DOHH2 (cell line): ENCODE data around the gene SYNGR4.

ENCODE experiments used
- H3F3A ChIP-seq: fragments of 200-600 bp; sonication (generic), shearing (Covaris generic); 2 replicates; pipeline ENCODE4 v1.6.0; 2016; ENCODE audit warnings: antibody characterized with exemption, mild to moderate bottlenecking; ENCODE audit not compliant: control insufficient read depth, insufficient read depth
- H3K27ac ChIP-seq: fragments of 200-600 bp; sonication (generic); 2 replicates; pipeline ENCODE4 v1.5.1; 2014; ENCODE audit warnings: low read depth, mild to moderate bottlenecking, low read length, moderate library complexity
- H3K27me3 ChIP-seq: fragments of 200-600 bp; sonication (generic); 2 replicates; pipeline ENCODE4 v1.6.1; 2014; ENCODE audit warnings: mild to moderate bottlenecking, low read length, mixed read lengths; ENCODE audit not compliant: control insufficient read depth
- H3K36me3 ChIP-seq: fragments of 200-600 bp; sonication (generic); 2 replicates; pipeline ENCODE4 v1.6.1; 2014; ENCODE audit warnings: mild to moderate bottlenecking, low read length, moderate library complexity, mixed read lengths; ENCODE audit not compliant: control insufficient read depth
- H3K4me1 ChIP-seq: fragments of 200-600 bp; sonication (generic); 2 replicates; pipeline ENCODE4 v1.6.1; 2014; ENCODE audit warnings: mild to moderate bottlenecking, low read length, mixed read lengths; ENCODE audit not compliant: control insufficient read depth
- H3K4me2 ChIP-seq: fragments of 200-600 bp; sonication (generic); 2 replicates; pipeline ENCODE4 v1.6.0; 2014; ENCODE audit warnings: mild to moderate bottlenecking, low read length, moderate library complexity
- H3K4me3 ChIP-seq: fragments of 200-600 bp; sonication (generic); 2 replicates; pipeline ENCODE4 v1.5.1; 2014; ENCODE audit warnings: mild to moderate bottlenecking, low read length, mixed read lengths
- H3K79me2 ChIP-seq: fragments of 200-600 bp; sonication (generic); 2 replicates; pipeline ENCODE4 v1.6.1; 2014; ENCODE audit warnings: mild to moderate bottlenecking, low read length, mixed read lengths; ENCODE audit not compliant: control insufficient read depth
- H3K9me2 ChIP-seq: fragments of 200-600 bp; sonication (generic); replicated peaks from 2 replicates; pipeline ENCODE4 v1.6.1; 2014; ENCODE audit warnings: mild to moderate bottlenecking, low read length, mixed read lengths; ENCODE audit not compliant: control insufficient read depth
- H3K9me3 ChIP-seq: fragments of 200-600 bp; sonication (generic); 2 replicates; pipeline ENCODE4 v1.6.1; 2014; ENCODE audit warnings: antibody characterized with exemption, low read length, mixed read lengths; ENCODE audit not compliant: control insufficient read depth, insufficient read depth
- H4K20me1 ChIP-seq: fragments of 200-600 bp; sonication (generic); 2 replicates; pipeline ENCODE4 v1.6.0; 2014; ENCODE audit warnings: low read depth, mild to moderate bottlenecking, antibody characterized with exemption, low read length, moderate library complexity; ENCODE audit not compliant: control insufficient read depth, insufficient read depth
- CTCF ChIP-seq: fragments of 200-600 bp; sonication (generic); IDR thresholded peaks from one replicate; pipeline ENCODE4 v1.5.1; 2014; ENCODE audit warnings: antibody characterized with exemption, mild to moderate bottlenecking, low read depth, low read length; ENCODE audit not compliant: poor library complexity, severe bottlenecking
- EZH2phosphoT487 ChIP-seq: fragments of 200-600 bp; sonication (generic); IDR thresholded peaks from 2 replicates; pipeline ENCODE4 v1.6.1; 2017; ENCODE audit warnings: borderline replicate concordance, mild to moderate bottlenecking, antibody characterized with exemption, low read length, moderate library complexity, mixed read lengths

SYNGR4 gene

GRCh38 chr19:48341515-48342413 lies 22.4 kb upstream of the SYNGR4 start:
- Histone ChIP-seq H3K79me2 (no peaks in the 10 kb centered on the region), H3K36me3 (peaks cover 4% of the 10 kb centered on the region; the same call in 1 of the 2 replicates), H3F3A (no peaks in the 10 kb centered on the region; the same call in 1 of the 2 replicates), H3K4me3 (no peak overlapping the region), H3K27ac (no peak overlapping the region), H3K27me3 (no peaks in the 10 kb centered on the region), H3K9me2 (no peaks in the 10 kb centered on the region), H4K20me1 (no peaks in the 10 kb centered on the region), H3K4me1 (no peaks in the 10 kb centered on the region; the same call in 1 of the 2 replicates), H3K4me2 (no peak overlapping the region), H3K9me3 (no peaks in the 10 kb centered on the region)
- TF ChIP-seq CTCF (no peak), EZH2phosphoT487 (no peak)

- TF ChIP-seq EZH2phosphoT487, result no peak
- H3K4me1 ChIP-seq, result no peaks in the 10 kb centered on the region; the same call in 1 of the 2 replicates
- H3K4me2 ChIP-seq, result no peak overlapping the region
- no peaks in the 10 kb centered on the region for H4K20me1 ChIP-seq
- H3K9me3 ChIP-seq, result no peaks in the 10 kb centered on the region
- H3K9me2 ChIP-seq, result no peaks in the 10 kb centered on the region
- H3K79me2 ChIP-seq, result no peaks in the 10 kb centered on the region
- no peak overlapping the region for H3K4me3 ChIP-seq
- no peaks in the 10 kb centered on the region; the same call in 1 of the 2 replicates for H3F3A ChIP-seq
- H3K27me3 ChIP-seq, result no peaks in the 10 kb centered on the region
- peaks cover 4% of the 10 kb centered on the region; the same call in 1 of the 2 replicates for H3K36me3 ChIP-seq
- H3K27ac ChIP-seq, result no peak overlapping the region
These were observed 21.8 kb upstream of the SYNGR4 start for GRCh38 chr19:48342414-48342738.

- Histone ChIP-seq H3K79me2 (no peaks in the 10 kb centered on the region), H3K9me3 (no peaks in the 10 kb centered on the region), H3K4me1 (no peaks in the 10 kb centered on the region; the same call in 1 of the 2 replicates), H3K27ac (no peak overlapping the region), H3K9me2 (no peaks in the 10 kb centered on the region), H3K4me2 (no peak overlapping the region), H3K4me3 (no peak overlapping the region), H3K36me3 (peaks cover 4% of the 10 kb centered on the region; the same call in 1 of the 2 replicates), H3K27me3 (no peaks in the 10 kb centered on the region), H4K20me1 (0 out of 2 replicates have a peak, but pooled peaks cover under 1% of the 10 kb centered on the region), H3F3A (no peaks in the 10 kb centered on the region; the same call in 1 of the 2 replicates)
- TF ChIP-seq CTCF (no peak), EZH2phosphoT487 (no peak)
These were observed 21.2 kb upstream of the SYNGR4 start for GRCh38 chr19:48342841-48343540.
